Stromal cell of bone marrow (primary cell): ENCODE measurements around the gene KHDRBS2.

Experiments used
- DNase-seq: peaks from one replicate; pipeline ENCODE4 v3.0.0-alpha.2; 2012; ENCODE audit warnings: low read depth

Gene KHDRBS2

GRCh38 chr6:62013719-62014118 lies 272.3 kb downstream of the KHDRBS2 start:
- no peak for DNase-seq

- no peak for DNase-seq
These were observed 276.6 kb downstream of the KHDRBS2 start for GRCh38 chr6:62009445-62009844.

- no peak for DNase-seq
These were observed 296.4 kb downstream of the KHDRBS2 start for GRCh38 chr6:61989616-61990015.

GRCh38 chr6:61980622-61981021 lies 305.4 kb downstream of the KHDRBS2 start:
- no peak for DNase-seq

- DNase-seq = no peak
These were observed 308.1 kb downstream of the KHDRBS2 start for GRCh38 chr6:61977947-61978346.

- DNase-seq = no peak
These were observed 308.9 kb downstream of the KHDRBS2 start for GRCh38 chr6:61977099-61977498.

GRCh38 chr6:61959196-61959595 lies 326.8 kb downstream of the KHDRBS2 start:
- DNase-seq = no peak

- DNase-seq = no peak
These were observed 332.2 kb downstream of the KHDRBS2 start for GRCh38 chr6:61953851-61954250.

- DNase-seq = no peak
These were observed 334.4 kb downstream of the KHDRBS2 start for GRCh38 chr6:61951586-61951985.

- no peak for DNase-seq
These were observed 335.2 kb downstream of the KHDRBS2 start for GRCh38 chr6:61950811-61951210.

GRCh38 chr6:61949971-61950370 lies 336.1 kb downstream of the KHDRBS2 start:
- no peak for DNase-seq

GRCh38 chr6:61949161-61949560 lies 336.9 kb downstream of the KHDRBS2 start:
- DNase-seq = no peak

- DNase-seq = no peak
These were observed 338.6 kb downstream of the KHDRBS2 start for GRCh38 chr6:61947311-61947947.

GRCh38 chr6:61940919-61941318 lies 345.1 kb downstream of the KHDRBS2 start:
- no peak for DNase-seq

- no peak for DNase-seq
These were observed 350.7 kb downstream of the KHDRBS2 start for GRCh38 chr6:61935242-61935846.

GRCh38 chr6:61909486-61909885 lies 376.5 kb downstream of the KHDRBS2 start:
- no peak for DNase-seq

- DNase-seq = no peak
These were observed 384.3 kb downstream of the KHDRBS2 start for GRCh38 chr6:61901748-61902147.

- no peak for DNase-seq
These were observed 391.5 kb downstream of the KHDRBS2 start for GRCh38 chr6:61894536-61894935.

- DNase-seq = no peak
These were observed 398.6 kb downstream of the KHDRBS2 start for GRCh38 chr6:61887423-61887822.

- DNase-seq = no peak
These were observed 399.3 kb downstream of the KHDRBS2 start for GRCh38 chr6:61886608-61887259.

- DNase-seq = no peak
These were observed 416.2 kb downstream of the KHDRBS2 start for GRCh38 chr6:61869632-61870400.

- DNase-seq = no peak
These were observed 417.4 kb downstream of the KHDRBS2 start for GRCh38 chr6:61868507-61869080.
